ENCODE measurements around the gene SENP8.
"Not testable (repeated sequence)": the region's sequence is repeated elsewhere in the genome, so short reads cannot be mapped to it uniquely, and the experiment has no call there.

SENP8 gene

DNA sequence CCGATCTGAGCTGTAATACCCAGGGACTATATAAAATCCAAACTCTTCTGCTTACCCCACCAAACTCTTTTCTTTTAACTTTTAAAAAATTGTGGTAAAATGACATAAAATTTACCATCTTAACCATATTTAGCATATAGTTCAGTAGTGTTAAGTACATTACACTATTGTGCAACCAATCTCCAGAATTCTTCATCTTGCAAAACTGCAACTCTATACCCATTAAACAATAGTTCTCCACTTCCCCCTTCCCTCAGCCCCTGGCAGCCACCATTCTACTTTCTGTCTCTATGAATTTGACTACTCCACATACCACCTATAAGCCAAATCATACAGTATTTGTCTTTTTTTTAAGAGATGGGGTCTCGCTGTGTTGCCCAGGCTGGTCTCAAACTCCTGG is 38.7 kb downstream of the SENP8 start:
- no peak for DNase-seq

DNA sequence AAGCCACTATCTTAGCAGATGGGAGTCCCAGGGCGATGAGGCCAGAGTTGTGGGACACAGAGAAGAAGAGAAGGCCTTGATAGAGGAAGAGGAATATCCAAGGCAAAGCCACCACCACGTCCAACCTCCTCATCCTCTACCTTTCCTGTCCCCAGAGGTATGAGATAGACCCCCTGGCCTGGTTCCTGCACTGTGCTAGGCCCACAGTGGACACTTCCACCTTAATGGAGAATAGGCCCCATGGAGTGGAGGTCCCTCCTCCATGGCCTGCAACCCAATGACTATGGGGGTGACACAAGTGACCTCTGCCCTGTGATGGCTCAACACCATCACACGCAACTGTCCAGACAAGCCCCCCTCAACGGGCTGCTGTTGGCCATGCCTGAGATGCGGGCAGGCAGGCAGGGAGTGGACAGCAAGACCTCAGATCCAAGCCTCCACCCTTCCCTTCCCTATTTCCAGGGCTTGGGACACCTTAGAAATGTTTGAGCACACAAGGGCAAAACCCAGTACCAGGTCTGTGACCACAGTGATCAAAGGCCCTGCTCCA is 42.6 kb downstream of the SENP8 start:
- DNase-seq: no peak

- no peak for DNase-seq
Observed at GRCh38 chr15:72161361-72162132, 43.3 kb downstream of the SENP8 start.

GRCh38 chr15:72162569-72162968 is 44.4 kb downstream of the SENP8 start:
- no peak for DNase-seq

DNA sequence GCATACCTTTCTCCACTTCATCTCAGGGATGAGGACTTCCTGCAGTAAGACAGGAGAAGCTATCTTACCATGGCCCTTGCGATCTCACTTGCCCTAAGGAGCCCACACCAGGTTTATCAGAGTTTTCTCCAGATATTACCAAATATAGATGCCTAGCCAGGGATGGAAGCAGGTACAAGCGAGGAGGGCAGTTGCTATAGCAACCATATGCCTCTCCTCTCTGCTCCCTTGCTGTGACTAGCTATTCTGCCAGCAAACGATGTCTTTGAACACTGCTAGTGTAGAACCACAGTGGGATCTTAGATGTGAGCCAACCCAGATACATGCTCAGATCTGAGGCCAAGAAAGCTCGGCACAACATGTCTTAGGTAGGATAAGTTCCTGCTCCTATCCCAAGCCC is 45.5 kb downstream of the SENP8 start:
- DNase-seq: no peak

- DNase-seq: no peak
Observed at GRCh38 chr15:72166716-72167417, 48.7 kb downstream of the SENP8 start.

DNA sequence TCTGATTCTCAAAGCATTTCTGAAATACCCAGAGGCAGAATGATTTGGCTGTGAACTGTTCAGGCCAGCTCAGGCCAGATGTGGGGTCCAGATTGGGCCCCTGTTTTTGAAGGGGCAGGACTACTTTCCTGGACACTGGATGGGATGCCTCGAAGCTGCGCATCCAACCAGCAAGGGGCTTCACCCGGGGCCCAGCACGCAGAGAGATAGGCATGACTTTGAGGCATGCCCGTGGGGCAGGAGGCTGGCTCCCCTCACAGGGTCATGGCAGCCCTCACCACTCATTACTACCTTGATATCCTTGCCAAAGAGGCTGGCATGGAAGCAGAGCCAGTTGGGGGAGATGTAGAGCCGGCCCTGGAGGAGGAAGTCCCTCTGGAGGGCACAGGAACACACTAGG is 49.2 kb downstream of the SENP8 start:
- no peak for DNase-seq

DNA sequence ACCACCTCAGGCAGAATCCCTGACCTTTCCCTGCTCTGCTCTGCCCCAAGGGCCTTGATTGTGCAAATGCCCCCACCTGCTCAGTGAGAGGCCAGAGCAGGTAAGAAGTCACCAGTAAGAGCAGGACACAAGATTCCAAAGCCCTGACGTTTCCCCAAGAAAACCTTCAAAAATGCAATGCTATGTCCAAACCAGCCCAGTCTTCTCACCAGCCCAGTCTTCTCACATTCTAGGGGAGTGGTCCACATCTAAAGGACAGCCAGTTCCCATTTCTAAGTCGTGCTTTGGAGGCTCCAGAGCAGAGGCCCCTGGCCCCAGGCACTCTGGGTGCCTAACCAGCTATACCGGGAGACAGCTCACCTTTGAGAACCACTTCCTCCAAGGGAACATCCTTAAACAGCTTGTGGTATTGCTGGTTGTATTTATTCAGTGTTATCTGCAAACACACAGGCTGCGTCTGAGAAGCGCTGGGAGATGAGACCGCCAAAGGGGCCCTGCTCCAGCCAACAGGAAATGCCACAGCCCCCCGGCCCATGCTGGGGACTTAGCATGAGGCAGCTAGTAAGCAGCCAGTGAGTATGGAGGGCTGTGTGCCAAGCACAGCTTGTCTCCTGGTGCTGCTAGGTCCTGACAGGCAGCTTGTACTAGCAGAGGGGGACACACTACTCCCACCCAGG is 50.1 kb downstream of the SENP8 start:
- no peak for DNase-seq

GRCh38 chr15:72168808-72169190 is 50.6 kb downstream of the SENP8 start:
- no peak for DNase-seq

DNA sequence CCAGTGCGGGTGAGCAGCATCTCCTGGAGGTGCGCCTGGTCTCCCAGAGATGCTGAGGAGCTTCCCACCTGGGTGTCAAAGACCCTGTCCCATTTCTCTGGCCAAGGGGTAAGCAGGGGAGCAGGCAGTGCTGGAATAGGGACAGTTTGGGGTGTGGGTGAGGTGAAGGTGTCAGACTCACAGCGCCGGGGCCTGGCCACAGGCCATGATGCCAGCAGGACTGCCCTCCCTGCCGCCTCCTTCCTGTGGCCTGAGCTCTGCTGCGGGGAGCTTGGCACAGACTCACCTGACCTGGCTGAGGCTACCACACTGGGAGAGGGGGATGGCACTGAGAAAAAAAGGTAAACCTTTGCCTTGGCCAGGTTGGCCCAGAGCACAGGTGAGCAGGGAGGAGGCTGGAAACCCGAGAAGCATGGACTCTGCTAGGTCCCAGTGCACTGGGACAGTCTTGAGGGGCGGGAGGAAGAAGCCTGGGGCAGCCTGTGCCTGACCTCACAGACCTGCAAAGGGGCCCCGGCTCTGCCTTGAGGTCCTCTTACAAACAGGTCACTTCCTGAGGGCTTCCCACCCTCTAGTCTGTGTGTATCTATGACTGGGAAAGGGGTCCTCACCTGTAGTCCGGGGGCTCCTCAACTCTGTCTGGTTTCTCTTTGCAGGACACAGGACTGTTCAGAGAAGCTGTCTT is 51.2 kb downstream of the SENP8 start:
- no peak for DNase-seq

DNA sequence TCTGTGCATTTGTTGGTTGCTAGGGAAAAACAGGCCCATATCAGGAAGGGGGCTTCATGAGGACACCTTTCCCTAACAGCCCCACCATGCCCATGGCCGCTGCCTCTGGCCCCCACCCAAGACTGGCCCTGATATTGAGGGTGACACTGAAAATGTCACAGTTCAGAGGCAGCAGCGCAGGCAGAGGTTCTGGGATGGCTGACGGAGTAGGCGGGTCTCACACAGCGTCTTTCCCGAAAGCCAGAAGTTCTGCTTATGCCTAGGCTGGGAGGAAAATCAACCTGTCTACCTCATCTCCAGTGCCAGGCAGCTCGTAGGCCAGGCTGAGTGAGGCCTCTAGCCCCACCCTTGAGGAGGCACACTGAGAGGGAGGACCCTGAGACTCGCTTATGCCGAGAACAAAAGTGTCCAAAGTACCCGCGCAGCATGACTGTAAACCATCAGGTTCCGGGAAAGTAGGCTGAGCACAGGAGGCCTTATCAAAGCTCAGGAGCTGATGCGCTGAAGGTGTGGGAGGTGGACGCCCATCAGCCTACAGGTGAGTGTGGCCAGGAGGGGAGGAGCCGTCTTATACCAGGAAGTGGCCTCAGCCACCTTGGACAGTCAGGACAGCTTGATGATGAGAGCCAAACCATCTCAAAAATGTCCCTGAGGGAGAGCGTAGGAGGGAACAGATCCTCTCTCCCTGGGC is 51.9 kb downstream of the SENP8 start:
- no peak for DNase-seq

GRCh38 chr15:72170691-72171090 is 52.5 kb downstream of the SENP8 start:
- no peak for DNase-seq

DNA sequence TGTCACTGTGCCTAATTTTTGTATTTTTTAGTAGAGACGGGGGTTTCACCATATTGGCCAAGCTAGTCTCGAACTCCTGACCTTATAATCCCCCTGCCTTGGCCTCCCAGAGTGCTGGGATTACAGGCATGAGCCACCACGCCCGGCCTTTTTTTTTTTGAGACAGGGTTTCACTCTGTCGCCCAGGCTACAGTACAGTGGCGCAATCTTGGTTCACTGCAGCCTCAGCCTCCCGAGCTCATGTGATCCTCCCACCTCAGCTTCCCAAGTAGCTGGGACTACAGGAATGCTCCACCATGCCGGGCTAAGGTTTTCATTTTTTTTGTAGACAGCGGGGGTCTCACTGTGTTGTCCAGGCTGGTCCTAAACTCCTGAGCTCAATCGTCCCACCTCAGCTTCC is 53.8 kb downstream of the SENP8 start:
- not testable (repeated sequence) for DNase-seq

GRCh38 chr15:72172796-72173195 is 54.6 kb downstream of the SENP8 start:
- DNase-seq: no peak

- DNase-seq: no peak
Observed at GRCh38 chr15:72173401-72173800, 55.2 kb downstream of the SENP8 start.

GRCh38 chr15:72173864-72174550 is 55.8 kb downstream of the SENP8 start:
- no peak for DNase-seq

DNA sequence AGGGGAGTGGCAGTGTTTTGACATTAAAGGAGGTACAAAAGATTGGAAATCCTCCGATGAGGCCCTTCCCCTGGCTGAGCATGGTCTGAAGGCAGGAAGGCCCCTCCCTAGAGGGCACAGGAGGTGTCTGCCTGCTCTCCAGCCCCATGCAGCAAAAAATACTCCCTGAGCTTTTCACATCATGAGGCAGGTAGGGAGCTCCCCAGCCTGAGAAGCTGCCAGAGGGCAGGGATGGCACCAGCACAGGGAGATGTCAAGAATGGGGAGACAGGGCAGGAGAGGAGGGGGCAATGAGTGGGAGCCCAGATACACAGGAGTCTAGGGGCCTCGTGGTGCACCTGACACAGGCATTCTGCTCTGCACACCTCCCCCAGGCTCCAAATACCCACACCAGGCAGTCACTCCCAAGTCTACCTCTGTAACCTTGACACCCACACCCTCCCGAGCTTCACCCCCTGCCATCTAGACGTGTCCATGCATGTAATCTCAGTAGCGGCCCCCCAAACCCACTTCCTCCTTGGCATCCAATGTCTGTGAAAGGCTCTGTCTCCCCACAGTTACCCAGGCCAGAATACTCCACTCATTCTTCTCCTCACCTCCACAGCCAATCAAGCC is 56.5 kb downstream of the SENP8 start:
- no peak for DNase-seq

- no peak for DNase-seq
Observed at GRCh38 chr15:72175186-72176044, 57.2 kb downstream of the SENP8 start.

GRCh38 chr15:72176159-72176558 is 58.0 kb downstream of the SENP8 start:
- DNase-seq: no peak

GRCh38 chr15:72176743-72177142 is 58.5 kb downstream of the SENP8 start:
- no peak for DNase-seq
